ENCODE results near the gene LTBP3.
A peak's percentile ranks its signal among the peaks of the same experiment; 100 is the strongest.

LTBP3 gene

DNA sequence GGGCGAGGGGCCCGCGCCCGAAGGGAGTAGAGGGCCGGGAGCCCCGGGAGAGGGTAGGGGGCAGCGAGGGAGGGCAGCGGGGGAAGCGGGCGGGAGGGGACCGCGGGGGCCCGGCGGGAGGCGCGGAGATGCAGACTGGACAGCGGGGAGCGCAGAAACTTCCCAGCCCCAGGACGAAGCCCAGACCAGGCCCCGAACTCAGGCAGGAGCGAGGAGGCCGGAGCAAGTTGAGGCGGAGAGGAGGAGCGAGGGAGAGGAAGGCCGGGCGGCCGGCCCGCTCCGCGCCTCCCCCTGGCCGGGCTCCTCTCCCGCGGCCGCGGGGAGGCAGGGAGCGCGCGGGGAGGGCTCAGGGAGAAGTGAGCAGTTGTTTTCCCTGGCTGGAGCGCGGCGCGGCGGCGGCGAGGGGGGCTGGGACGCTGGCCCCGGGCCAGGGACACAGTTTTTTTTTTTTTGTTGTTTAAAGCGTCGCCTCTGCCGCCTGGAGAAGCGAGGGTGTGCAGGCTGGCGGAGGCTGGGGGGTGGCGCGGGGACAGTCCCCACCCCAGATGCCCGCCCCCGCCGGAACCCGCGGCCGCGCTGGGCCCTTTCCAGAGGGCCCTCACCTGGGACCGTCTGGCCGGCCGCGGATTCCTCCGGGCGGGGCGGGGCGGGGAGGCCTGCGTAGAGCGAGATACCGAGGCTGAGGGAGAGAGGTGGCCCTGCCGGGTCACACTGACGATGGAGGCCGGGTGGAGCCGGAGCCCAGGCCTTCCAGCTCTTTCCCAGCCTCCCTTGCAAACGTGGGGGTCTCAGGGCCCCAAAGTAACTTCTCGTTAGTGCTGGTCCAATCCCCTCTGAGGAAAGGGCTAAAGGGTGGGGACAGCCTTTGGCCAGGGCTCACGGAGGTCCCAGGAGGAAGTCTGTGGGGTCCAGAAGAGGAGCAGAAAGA, at the start of gene LTBP3:
LTBP3 (minus strand) TSS at position 358 of the 928 bp plus-strand sequence. CDS start 400 bp downstream, outside the sequence.
- DNase-seq: peak; percentile 58

DNA sequence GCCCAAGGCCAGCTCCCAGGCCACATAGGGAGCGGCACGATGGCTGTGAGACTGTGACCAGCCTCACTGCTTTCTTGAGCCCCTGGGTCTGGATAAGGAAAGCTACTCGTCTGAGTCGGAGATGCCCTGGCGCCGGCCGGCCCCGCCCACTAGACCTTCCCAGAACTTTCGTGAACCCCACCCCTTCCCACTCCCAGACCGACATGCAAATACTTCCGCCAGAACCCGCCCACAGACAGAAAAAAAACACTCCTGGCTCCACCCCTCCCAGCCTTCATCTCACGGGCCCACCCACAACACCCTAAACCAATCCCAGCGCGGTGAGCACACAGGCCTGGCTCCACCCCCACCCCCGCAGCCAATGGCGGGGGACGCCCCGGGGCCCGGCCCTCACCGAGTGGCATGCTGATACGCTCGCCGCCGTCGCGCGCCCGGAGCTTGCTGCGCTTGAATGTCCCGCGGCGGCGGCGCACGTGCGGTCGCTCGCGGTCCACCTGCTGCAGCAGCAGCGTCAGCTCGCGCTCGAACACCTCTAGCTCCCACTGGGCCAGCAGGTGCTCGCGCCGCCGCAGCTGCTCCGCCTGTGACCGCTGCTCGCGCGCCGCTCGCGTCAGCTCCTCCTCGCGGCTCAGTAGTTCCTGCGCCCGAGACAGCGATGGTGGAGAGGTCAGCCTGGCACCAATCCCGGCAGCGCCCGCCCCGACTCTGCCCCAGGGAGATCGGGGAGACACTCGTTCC, 48.9 kb upstream of the LTBP3 start:
- DNase-seq: no peak

DNA sequence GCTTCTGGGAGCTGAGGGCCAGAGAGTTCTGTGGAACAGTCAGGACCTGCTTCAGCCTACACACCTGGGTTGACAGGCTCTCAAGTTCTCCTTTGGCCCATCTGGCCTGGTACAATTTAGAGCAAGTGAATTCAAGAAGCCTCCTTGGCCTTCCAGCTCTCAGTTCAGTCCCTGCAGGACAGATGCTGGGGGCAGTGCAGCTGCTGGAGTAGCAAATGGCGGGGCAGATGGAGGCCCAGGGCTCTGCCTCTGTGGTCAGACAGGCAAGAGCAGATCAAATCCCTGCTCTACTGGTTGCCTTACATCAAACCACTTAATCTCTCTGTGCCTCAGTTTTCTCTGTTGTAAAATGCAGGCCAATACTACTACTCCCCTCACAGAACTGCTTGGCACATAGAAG, 46.1 kb upstream of the LTBP3 start:
- DNase-seq: no peak

DNA sequence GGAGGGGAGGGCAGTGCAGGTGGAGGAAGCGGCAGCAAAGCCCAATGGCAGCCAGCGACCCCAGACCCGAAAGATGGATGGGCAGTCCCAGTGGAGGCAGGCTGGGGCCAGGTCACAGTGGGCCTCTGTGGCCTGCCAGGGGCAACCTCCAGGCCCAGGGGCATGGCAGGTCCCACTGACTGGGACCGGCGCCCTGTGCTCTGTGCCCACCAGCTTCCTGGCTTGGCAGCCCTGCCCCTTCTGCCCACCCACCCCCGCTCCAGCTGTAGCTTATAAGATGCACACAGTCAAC, 41.7 kb upstream of the LTBP3 start:
- no peak for DNase-seq

DNA sequence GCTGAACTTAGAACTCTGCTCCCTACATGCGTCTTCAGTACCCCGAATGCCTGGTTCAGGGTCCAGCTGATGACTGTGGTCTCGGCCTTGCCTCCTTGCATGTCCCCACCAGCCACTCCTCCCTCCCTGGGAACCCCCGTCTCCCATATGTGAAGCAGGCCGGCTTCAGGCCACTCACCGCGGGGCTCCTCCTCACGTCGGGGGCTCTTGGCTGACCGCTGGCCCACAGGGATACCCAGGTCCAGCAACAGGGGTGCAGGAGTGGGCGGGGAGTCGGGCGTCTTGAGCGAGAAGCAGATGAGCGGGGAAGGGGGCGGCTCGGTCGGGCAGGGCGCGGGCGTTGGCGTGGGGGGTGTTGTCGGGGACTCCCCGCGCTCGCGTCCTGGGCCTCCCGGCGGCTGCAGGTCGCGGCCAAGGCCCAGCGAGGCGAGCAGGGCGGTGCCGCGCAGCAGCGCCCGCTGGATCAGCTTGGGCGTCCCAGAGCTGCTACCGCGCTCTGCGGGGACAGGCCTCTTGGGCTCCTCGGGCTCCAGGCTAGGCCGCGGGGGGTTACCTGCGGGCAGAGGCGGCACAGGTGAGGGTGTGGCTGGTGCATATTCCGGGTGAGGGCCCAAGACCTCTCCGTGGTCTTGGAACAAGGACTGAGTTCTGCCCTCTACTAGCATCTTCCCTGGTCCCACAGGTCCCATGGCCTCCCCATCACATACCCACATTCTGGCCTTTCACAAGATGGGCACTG, 41.2 kb upstream of the LTBP3 start:
- DNase-seq: no peak

DNA sequence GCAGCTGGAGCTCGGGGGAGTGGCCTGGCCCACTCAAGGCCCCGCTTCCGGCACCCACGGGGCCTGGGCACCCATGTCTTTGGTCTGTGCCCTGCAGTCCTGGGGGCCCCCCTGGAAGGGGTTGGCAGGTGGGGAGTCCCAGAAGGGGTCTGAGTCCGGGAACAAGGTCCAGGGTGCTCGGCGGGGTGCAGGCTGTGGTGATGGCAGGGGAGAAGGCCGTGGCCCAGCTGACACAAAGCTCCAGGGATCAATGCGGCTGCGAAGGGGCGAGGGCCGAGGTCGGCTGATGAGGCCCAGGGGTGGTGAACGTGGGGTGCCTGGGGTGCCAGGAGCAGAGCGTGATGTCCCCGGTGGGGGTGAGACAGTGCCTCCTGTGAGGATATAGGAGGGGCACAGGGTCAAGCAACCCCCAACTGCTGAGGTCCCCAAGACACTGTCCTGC, 40.1 kb upstream of the LTBP3 start:
- DNase-seq: no peak

DNA sequence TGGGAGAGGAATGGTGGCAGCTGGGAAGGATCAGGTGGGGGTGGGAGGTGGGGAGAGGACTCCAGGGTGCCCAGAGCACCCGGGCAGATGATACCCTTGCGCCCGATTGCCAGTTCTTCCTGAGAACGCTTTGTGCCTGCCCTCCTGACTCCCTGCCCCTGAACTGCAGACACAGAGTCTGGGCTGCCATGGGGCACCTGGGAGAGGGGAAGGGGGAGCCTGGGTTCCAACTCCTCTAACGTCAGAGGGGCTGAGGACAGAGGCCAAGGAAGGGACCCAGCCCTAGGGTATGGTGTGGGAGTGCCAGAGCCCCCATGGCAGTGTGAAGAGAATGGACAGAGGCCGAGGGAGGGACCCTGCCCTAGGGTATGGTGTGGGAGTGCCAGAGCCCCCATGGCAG, 38.4 kb upstream of the LTBP3 start:
- no peak for DNase-seq

DNA sequence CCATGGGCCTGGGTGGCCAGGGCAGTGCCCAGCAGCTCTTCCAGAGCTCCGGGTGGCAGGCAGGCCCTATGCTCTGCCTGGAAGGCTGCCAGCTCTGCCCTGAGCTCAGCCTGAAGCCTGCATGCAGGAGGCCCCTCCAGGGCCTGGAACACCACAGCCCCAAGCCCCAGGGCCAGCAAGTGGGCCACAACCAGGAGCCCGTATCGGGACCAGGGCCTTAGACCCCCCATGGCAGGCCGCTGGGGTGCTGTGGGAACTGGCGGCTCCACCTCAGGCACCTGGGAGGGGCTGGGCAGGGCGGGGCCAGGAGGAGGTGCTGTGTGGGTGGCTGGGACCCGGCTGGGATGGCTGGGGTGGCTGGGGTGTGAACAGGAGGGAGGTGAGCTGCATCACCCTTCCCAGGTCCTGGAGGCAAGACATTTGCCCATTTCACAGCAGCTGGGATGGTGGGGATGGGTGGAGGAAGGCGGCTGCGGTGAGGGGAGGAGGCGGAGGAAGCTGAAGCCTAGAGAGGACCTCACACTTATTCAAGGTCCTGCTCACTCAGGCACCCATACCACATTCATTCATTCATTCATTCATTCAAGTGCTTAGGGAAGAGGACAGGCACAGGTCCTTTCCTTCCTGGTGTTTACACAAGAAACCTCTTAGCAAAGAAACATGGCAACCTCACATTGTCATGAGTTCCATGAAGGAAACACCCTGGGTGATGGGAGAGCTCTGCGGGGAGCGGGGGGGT, 37.6 kb upstream of the LTBP3 start, which contains the start of gene KCNK7:
KCNK7 (minus strand) TSS at position 258 of the 739 bp plus-strand sequence; CDS start at position 230, 28 bp downstream.
- DNase-seq: no peak

DNA sequence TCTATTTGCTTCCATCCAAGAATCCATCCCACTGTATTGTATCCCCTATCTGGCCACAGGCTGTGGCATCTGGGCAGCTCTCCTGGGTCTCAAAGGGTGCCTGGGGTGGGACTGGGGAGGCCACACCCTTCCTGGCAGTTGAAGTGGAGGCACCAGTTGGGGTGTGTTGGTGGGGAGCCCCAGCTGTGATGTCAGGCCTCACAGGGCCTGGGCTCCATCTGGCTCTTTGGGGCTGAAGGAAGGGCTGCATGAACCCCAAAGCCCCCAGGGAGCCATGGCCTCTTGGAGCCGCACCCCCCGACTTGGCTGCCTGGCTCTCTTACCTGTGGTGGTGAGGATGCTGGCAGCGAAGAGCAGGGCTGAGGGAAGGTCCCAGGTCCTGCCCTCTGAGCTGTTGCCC, 37.0 kb upstream of the LTBP3 start:
- no peak for DNase-seq

DNA sequence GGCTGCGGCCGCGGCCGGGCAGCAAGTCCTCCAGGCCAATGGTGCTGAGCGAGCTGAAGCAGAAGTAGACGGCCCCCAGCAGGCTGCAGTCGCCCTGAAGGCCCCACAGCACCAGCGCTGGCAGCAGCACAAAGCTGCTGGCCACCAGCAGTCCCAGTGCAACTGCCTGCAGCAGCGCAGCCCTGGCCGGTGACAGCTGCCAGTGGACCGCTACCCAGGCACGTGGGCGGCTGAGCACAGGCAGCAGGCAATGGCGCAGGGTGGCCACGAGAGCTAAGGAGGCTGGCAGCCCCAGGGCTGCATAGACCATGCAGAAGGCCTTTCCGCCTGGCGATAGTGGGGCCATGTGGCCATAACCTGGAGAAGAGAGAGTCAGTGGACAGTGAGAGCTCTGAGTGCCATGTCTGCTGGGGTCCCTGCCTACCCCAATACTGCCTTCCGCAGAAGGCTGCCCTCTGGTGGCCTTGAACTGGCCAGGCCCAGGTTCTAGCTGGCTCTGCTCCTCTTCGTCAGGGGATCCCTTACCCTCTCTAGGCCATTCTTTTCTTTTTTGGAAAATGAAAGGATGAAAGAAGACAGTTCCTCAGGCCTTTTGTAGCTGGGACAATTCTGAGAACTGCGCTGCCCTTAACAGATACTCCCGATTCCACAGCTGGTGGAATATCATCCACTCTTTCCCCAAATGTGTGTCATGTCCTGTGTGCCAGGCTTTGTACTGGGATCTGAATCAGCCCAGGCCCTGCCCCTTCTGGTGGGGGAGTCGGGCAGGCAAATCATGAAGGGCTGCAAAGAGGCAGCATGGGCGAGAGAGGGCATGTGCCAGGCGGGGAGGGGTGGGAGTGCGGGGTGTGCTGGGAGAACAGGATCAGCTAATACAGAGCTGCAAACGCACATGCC, 35.6 kb upstream of the LTBP3 start:
- DNase-seq: no peak

DNA sequence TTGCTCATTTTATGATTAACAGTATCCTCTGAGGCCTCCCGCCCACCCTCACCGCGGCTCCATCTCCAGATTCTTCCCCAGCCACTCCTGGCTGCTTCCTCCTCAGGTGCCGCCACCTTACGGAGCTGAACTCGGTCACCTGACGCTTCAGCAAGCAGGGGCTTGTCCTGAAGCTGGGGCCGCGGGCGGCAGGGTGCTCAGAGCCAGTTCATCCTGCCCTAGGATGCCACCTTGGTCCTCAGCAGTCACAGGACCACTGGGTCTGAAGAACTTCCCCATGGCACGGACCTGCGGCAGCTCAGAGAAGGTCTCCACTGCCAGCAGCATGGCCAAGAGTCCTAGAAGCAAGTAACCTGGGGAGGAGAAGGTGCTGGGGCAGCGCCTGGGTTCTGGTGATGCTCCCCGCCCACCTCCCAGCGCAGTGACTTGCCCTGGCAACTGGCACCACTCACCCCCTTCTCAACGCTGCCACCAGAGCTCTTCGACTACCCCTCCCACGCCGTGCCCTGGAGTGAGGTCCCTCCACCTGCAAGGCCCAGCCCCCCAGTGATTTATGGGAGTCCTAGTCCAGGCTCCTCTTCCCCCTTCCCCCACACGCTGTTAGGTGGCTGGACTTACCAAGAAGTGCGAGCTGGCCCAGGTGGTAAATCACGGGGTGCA, 34.8 kb upstream of the LTBP3 start:
- no peak for DNase-seq

DNA sequence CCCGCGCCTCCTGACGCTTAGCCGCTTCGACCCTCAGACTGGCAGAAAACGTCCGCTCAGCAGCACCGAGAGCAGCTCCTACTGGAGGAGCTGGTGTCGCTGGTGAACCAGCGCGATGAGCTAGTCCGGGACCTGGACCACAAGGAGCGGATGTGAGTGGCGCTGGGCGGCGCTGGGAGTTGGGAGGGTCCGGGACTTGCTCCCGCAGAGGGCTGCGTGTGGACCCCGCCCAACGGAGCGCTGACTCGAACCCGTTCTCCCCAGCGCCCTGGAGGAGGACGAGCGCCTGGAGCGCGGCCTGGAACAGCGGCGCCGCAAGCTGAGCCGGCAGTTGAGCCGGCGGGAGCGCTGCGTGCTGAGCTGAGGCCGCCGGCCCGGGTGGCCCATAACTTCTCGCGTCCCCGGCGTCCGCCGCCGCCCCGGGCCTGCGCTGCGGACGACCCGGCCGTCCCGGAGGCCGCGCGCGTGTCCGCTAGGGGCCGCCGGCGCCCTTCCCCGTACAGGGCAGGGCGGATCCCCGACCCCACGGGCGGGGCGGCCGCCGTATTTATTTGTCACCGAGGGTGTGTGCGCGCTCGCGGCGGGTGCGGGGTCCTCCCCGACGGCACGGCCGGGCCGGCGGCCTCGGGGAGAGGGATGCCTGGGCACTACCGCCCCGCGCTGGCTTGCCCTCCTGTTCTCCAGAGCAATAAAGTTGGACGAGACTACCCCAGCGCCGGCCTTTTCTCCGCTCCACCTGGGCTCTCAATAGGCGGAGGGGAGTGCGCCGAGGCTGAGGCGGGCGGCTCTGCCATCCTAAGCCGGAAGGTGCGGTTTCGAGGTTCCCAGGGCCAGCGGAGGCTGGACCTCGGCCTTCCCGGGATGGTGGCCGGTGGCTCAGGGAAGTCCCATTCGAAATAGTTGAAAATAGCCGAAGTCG, 34.0 kb upstream of the LTBP3 start:
- DNase-seq: no peak

DNA sequence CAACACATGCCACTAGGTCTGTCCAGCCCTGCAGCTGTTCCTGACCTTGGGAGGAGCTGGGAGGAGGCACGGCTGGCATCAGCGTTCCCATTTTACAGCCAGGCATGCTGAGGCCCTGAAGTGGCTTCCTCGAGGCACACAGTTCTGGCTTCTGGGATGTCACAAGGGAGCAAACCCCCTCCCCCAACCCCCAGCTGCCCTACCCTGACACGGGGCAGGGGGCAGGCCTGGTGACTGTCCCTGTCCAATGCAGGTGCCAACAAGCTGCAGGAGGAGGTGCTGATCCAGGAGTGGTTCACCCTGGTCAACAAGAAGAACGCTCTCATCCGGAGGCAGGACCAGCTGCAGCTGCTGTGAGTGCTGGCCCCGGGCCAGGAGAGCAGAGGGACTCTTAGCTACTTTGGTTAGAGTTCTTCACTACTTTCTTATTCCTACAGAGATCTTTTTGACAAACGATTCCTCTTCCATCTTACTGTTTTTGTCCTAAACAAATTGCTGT, 32.1 kb upstream of the LTBP3 start:
- no peak for DNase-seq

DNA sequence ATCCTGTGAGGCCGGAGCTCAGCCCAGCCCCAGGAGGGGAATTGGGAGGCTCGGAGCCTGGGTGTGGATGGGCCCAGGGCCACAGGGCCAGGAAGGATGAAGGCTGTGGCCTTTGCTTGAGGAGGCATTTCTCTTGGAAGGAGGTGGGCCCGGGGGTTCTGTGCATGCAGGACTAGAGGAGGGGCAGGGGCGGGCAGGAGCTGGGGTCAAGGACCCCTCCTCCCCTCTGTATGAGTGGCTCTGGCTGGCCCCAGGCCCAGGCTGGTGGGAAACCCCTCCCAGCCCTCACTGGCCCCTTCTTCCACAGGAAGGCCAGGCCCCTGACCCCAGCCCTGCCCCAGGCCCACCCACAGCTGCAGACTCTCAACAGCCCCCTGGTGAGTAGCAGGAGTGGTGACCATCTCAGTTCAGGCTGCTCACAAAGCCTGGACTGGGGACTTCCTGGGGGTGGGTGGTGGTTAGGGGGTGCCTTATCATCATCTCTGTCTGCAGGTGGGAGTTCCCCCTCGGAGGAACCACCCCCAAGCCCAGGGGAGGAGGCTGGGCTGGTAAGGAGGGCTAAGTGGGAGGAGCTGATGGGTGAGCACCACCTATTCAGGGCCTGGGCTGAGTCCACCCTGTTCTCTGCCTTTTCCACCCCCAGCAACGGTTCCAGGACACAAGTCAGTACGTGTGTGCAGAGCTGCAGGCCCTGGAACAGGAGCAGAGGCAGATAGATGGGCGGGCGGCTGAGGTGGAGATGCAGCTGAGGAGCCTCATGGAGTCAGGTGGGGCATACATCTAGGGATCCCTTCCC, 31.5 kb upstream of the LTBP3 start:
- DNase-seq: no peak

DNA sequence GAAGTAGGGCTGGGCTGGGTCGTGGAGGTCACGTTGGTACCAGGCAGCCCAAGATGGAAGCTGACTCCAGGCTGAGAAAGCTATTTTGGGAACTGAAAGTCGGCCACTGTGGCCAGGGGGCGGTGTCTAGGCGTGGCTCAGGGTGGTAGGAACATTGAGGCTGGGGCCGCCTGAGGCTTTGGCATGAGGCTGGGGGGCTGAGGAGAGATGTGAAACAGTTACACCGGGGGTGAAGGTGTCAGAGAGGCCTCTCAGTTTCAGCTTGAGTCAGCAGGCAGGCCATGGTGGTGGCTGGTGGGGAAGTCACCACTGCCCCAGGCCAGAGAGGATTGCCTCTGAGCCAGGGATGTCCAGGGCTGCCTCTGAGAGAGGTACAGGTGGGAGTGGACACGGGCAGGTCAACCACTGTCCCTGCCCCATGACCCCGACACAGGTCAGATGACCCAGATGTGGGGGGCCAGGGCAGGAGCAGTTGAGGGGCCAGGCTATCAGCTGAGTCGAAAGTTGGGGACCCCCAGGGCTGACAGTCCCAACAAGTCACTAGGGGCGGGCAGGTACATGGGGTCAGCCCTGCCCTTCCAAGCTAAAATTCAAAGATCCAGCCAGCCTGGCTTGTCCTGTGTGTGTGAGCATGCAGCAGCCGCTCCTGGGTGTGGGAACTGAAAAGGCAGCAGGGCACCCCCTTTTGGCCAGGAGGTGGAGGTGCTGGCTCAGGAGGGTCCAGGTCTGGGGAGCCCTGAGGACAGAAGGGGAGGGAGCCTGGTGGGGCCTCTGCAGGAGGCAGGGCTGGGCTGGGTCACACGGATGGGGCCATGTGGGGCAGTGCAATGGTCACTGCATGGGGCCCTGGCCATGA, 30.3 kb upstream of the LTBP3 start:
- peak; percentile 13 for DNase-seq

DNA sequence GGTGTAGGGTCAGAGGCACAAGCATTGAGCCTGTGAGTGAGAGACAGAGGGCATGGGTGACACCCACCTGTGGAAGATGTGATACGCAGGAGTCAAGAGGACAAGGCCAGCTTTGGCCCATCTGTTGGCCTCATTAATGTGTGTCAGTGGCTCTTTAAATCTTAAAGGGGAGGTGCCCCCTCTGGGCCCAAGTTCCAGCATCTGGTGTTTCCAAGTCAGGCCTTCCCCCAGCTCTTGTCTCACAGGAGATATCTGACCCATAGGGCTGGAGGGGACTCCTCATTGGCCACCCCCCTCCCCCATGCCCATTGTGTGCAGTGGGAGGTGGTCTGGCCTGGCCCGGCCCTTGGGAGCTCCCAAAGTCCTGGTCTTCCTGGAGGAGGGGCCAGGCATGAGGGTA, 28.5 kb upstream of the LTBP3 start:
- DNase-seq: no peak

DNA sequence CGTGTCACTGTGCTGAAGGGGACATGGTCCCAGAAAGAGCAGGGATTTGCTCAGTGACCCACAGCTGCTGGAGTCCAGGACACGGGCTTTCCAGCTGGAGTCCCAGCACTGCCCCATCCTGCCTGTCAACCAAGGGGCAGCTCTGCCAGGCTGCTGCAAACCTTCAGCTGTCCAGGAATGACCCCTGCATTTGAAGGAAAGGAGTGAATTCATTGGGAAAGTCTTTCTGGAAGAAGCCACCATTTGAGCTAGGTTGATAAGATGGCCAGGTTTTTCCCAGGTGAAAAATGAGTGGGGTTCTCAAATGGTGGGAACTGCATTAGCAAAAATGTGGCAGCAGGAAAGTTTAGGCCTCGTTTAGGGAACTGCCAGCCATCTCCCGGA, 28.1 kb upstream of the LTBP3 start:
- DNase-seq: no peak

Measured in NCI-H446 treated with DMSO at 0.1 percent for 48 hours (cell line).